NCI-H510A treated with DMSO at 0.1 percent for 48 hours (cell line): ENCODE results near the gene ZNF407.
"Not testable (repeated sequence)": the region's sequence is repeated elsewhere in the genome, so short reads cannot be mapped to it uniquely, and the experiment has no call there.

ENCODE experiments used
- DNase-seq: peaks from one replicate; lab custom pipeline; 2025; lab: John Stamatoyannopoulos, UW

Gene ZNF407

DNA sequence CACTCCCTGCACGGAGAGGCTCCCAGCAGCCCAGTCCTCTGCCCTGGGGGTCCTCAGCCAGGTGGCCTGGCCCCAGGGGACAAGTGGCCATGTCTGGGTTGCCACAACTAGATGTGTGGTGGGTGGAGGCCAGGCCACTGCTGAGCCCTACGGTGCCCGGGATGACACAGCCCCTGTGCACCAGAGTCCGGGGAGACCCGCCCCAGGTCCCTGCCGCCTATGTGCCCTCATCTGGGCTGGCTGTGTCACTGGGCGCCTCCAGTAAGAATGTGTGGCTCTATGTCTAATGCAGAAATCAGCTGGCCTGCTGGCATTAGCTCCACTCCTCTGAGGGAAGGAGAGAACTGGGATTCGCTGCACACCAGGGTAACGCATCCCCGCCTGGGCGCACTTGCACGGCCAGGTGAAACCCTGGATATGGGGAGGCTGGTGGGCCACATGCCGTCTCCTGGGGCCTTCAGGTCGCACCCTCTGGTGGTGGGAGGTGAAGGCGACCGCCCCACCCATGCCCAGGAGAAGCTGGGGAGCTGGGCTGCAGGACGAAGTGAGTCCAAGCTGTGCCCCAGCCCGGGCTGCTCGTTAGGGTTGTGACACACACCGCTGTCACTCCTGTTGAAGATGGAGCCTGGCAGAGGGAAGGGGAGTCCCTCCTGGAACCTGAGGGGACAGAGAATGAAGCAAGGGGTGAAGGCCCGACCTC is 475.2 kb downstream of the ZNF407 start:
- no peak for DNase-seq

- DNase-seq: no peak
Observed at GRCh38 chr18:75073654-75074053, 476.0 kb downstream of the ZNF407 start.

DNA sequence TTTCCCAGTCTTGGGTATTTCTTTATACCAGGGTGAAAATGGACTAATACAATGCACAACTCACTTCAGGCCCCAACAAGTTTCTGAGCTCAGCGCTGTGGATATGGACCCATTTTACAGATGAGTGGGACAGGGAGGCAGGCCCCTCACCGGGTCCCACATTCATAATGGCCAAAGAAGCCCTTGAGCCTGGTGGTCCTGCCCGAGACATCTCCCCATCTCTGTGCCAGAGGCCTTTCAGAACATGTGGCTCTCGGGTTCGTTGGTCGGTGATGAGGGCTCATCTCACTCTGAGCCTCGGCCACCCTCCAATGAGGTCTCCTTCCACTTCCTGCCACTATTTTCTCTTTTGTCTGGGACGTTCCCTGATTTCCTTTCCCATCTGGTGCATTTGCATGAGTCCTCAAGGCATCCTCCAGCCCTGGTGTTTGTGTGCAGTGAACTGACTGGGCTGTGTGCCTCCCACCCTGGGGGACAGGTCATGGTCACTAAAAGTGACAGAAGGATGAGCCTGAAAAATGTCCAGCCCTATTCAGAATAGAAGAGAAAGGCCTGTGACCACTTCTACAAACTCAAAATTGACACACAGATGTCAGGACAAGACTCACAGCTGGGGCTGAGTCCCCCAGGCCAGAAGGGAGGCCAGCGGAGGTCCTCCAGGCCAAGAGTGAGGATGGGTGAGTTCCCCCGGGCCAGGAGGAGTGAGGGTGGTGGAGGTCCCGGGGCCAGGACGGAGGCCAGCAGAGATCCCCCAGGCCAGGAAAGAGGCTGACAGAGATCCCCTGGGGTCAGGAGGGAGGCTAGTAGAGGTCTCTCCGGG is 476.7 kb downstream of the ZNF407 start:
- DNase-seq: no peak

GRCh38 chr18:75075016-75075305 is 477.3 kb downstream of the ZNF407 start:
- no peak for DNase-seq

DNA sequence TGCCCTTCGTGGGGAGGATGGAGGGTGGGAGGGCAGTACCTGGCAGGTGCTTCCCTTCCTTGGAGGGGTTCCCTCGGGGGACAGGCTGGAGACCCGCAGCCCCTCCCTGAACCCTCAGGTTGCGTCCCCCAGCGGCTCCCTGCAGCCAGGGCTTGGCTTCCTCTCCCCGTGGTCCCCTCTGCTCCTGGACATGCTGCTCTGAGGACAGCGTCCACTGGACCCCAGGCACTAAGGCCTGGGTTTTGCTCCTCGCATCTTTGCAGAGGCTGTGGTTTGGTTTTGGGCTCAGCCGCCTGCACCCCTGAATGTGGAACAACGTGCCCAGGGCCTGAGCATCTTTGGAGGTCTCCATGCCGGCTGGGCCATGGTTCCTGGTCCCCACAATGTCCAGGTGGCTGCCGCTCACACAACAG is 477.8 kb downstream of the ZNF407 start:
- DNase-seq: no peak

- no peak for DNase-seq
Observed at GRCh38 chr18:75076286-75076685, 478.6 kb downstream of the ZNF407 start.

- no peak for DNase-seq
Observed at GRCh38 chr18:75081486-75081885, 483.8 kb downstream of the ZNF407 start.

GRCh38 chr18:75083131-75083530 is 485.5 kb downstream of the ZNF407 start:
- DNase-seq: no peak

GRCh38 chr18:75083761-75084160 is 486.1 kb downstream of the ZNF407 start:
- DNase-seq: no peak

DNA sequence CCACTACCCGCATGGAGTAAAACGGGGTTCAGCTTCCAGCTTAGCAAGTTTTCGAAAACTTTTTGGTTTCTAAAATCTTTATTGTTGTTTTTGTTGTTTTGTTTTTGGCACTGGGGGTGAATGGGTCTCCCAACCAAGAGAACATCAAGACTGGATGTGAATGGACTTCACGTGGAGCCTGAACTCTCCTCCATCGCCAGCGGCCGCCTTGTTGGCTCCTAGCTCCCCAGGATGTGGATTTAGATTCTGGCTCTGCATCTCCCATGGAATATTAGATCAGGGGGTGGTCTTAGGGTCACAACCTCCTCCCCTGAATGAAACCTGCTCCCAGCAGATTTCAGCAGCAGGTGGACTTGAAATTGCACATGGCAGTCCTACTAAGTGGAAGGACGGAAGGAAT is 488.0 kb downstream of the ZNF407 start:
- not testable (repeated sequence) for DNase-seq

DNA sequence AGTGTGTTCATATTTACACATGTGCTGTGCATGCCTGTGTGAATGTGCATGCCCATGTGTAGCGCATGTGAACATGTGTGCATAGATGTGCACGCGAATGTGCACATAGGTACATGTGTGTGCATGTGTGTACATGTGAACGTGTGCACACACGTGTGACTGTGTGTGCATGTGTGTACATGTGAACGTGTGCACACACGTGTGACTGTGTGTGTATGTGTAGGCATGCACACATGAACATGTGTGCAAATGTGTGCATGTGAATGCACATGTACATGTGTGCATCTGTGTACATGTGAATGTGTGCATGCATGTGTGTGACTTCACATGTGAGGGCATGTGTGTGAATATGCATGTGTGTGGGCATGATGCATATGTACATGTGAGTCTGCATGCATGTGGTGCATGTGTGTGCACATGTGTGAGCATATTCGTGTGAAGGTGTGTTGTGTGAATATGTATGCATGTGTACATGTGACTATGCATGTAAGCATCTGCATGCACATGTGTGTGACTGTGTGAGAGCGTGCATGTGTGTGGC is 488.9 kb downstream of the ZNF407 start:
- DNase-seq: no peak

DNA sequence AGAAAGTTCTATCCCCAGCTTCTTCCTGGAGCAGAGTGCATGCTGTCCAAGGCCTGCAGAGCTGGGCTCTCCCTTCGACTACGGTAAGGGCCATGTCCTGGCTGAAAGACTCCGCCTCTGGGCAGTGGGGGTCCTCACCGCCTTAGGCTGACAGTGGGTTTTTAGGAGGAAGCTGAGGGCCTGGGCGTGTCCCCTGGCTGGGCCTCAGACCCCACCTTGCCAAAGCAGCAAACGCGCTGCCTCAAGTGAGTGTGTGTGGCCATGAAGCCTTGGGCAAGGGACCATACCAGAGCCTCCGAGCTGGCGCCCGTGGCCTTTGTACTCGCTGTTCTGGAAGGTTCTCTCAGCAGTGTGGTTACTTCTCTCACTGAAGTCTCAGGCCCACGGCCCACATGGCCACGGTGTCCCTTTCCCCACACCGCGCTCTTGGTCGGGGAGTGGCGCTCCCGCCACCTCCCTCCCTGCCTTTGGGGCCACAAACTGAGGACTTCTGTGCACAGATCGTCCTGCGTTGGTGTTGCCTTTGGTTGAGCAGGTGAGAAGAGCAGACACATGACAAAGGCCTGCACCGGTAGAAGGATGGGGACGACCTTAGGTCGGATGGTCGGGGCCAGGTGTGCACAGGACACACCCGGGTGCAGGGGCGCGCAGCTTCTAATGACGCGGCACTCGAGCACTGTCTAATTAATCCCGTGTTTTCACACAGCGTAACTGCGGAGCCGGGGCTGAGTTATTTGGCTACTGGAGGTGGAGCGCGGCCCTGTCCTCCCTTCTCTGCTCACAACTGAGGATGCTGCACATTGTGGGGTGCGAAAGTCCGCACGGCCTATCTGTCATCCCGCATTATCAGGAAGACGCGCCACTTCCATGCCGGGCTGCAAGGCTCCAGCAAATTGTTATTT is 489.7 kb downstream of the ZNF407 start:
- no peak for DNase-seq

DNA sequence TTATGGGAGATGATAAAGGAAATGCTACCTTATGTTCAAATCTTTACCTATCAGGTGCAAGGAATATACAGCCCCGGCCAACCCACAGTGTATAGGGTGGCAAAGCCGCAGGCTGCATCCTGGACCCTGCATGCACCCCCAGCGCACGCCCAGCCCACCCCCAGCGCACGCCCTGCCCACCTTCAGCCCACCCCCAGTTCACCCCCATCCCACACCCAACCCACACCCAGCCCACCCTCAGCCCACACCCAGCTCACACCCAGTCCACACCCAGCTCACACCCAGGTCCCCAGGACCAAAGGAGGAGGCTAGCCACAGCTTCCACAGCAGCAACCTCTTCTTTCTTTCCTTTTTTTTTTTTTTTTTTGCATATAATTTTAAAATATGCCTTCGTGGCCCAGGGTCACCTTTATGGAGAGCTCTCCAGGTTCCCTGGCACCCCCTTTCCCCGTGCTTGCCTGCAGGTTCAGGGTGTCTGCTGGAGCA is 490.4 kb downstream of the ZNF407 start:
- no peak for DNase-seq

GRCh38 chr18:75088622-75089211 is 491.0 kb downstream of the ZNF407 start:
- DNase-seq: no peak

GRCh38 chr18:75089748-75090327 is 492.2 kb downstream of the ZNF407 start:
- no peak for DNase-seq

GRCh38 chr18:75090336-75090735 is 492.7 kb downstream of the ZNF407 start:
- DNase-seq: no peak

- DNase-seq: no peak
Observed at GRCh38 chr18:75097491-75098225, 500.0 kb downstream of the ZNF407 start.

DNA sequence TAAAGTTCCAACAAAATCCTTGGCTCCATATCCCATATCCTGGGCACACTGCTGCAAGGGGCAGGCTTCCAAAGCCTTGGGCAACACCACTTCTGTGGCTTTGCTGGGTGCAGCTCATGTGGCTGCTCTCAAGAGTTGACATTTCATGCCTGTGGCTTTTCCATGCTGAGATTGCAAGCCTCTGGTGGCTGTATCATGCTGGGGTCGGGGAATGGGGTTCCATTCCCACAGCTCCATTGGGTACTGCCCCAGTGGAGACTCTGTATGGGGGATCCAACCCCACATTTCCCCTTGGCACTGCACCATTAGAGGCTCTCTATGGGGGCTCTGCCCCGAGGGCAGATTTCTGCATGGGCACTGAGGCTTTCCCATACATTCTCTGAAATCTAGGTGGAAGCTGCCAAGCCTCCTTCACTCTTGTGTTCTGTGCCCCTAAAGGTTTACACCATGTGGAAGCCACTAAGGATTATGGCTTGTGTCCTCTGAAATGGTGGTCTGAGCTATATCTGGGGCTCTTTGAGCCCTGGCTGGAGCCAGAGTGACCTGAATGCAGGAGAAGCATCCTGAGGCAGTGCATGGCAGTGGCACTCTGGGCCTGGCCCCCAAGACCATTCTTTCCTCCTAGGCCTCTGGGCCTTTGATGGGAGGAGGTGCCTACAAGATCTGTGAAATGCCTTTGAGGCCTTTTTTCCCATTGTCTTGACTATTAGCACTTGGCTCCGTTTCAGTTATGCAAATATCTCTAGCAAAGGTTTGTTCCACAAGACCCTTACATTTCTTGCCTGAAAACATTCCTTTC is 503.4 kb downstream of the ZNF407 start:
- DNase-seq: no peak

DNA sequence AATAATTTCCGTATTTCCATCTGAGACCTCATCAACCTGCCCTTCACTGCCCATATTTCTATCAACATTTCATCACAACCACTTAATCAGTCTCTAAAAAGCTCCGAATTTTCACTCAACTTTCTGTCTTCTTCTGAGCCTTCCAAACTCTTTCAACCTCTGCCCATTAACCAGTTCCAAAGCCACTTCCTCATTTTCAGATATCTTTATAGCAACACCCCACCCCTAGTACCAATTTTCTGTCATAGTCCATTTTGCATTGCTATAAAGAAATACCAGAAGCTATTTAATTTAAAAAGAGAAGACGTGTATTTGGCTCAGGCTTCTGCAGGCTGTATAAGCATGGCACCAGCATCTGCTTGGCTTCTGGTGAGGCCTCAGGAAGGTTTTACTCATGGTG is 504.2 kb downstream of the ZNF407 start:
- no peak for DNase-seq

DNA sequence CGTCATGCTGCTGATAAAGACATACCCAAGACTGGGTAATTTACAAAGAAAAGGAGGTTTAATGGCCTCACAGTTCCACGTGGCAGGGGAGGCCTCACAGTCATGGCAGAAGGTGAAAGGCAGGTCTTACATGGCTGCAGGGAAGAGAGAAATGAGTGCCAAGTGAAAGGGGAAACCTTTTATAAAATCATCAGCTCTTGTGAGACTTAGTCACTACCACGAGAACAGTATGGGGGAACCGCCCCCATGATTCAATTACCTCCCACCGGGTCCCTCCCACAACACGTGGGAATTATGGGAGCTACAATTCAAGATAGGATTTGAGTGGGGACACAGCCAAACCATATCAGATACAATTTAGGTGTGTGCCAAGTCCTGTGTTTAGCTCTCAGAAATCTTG is 506.4 kb downstream of the ZNF407 start:
- not testable (repeated sequence) for DNase-seq
